ENCODE data around the gene SIAH1. TPM values are rescaled to one million over a fixed set of nuclear protein-coding genes. Genes with fewer than 3 reads are reported as not detected.

Gene SIAH1
- total RNA-seq, 2 donors from 2014 or later: 19.7 to 27.9 TPM

DNA sequence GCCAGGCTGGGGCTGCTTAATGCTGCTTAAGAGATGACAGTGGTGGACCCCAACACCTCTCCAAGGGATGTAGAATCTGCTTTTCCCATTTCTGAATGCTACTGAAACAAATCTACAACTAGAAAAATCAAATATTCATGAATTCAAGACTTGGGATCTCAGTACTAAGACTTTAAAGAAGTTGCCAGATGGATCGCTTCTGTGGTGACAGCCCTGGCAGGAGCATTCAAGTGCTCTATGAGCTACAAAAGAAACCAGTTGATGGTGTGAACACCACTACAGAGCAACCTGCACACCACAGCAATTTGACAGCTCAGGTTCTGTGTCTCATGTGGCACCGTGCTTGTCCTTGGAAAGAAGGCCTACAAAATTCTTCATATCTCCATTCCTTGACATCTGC is 42.6 kb downstream of the SIAH1 start:
- Histone ChIP-seq H3K9me3 (no peaks in the 10 kb centered on the region), H3K4me1 (no peaks in the 10 kb centered on the region), H3K4me3 (no peak overlapping the region), H3K9ac (ENCODE audit: low read depth in 2 of 2, low read length in 2 of 2) (no peak overlapping the region), H3K36me3 (no peaks in the 10 kb centered on the region), H3K27me3 (no peaks in the 10 kb centered on the region), H3K27ac (no peak overlapping the region)
- TF ChIP-seq, protein P1, sequence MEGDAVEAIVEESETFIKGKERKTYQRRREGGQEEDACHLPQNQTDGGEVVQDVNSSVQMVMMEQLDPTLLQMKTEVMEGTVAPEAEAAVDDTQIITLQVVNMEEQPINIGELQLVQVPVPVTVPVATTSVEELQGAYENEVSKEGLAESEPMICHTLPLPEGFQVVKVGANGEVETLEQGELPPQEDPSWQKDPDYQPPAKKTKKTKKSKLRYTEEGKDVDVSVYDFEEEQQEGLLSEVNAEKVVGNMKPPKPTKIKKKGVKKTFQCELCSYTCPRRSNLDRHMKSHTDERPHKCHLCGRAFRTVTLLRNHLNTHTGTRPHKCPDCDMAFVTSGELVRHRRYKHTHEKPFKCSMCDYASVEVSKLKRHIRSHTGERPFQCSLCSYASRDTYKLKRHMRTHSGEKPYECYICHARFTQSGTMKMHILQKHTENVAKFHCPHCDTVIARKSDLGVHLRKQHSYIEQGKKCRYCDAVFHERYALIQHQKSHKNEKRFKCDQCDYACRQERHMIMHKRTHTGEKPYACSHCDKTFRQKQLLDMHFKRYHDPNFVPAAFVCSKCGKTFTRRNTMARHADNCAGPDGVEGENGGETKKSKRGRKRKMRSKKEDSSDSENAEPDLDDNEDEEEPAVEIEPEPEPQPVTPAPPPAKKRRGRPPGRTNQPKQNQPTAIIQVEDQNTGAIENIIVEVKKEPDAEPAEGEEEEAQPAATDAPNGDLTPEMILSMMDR (IDR thresholded peaks at IDR 0.05): no peak
- DNase-seq: no peak
- intact Hi-C loops (cut with DNase I): no loop called here

DNA sequence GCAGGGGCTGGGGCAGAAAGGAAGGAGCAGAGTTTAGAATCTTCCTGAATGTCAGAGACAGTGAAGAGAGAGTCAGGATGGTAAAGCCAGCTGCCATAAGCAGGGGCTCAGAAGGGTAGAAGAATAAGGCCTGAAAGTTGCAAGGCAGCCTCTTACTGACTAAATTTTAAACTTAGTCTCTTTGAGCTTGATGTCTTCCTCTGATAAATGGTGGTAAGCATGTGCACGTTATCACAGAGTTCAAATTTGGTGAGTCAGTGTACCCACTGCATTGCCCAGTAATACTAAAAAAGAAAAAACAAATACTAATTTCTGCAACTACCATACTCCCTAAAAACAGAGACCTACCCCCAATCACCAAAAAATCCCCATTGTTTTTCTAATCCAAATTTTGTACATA is 45.2 kb downstream of the SIAH1 start:
- no peaks in the 10 kb centered on the region for H3K27me3 ChIP-seq
- DNase-seq: no peak
- H3K4me3 ChIP-seq: no peak overlapping the region
- intact Hi-C loops (cut with DNase I): no loop called here
- H3K9me3 ChIP-seq: no peaks in the 10 kb centered on the region
- H3K4me1 ChIP-seq: no peaks in the 10 kb centered on the region
- H3K27ac ChIP-seq: no peak overlapping the region
- TF ChIP-seq, protein P1 (IDR thresholded peaks at IDR 0.05): no peak
- H3K36me3 ChIP-seq: no peaks in the 10 kb centered on the region
- no peak overlapping the region for H3K9ac ChIP-seq (ENCODE audit: low read depth in 2 of 2, low read length in 2 of 2)

DNA sequence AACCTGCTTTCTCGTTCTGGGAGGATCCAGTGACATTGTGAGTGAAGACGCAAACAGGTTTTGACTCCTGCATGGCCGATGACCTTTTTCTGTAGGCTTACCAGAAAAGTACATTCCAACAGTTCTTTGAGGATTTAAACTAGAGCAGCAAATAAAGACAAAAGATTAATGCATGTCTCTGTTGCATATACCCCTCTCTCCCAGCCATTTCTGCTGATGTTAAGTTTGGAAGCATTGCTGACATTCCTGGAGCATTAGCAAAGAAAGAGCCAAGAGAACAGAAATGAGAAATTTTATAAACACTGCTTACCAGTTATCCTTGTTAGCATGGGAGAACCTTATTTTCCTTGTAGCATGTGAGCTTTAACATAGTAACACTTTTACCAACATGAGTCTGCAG is 49.3 kb downstream of the SIAH1 start:
- no peak for DNase-seq
- H3K36me3 ChIP-seq: no peaks in the 10 kb centered on the region
- H3K4me3 ChIP-seq: no peak overlapping the region
- no peak overlapping the region for H3K27ac ChIP-seq
- H3K9me3 ChIP-seq: no peaks in the 10 kb centered on the region
- TF ChIP-seq, protein P1 (IDR thresholded peaks at IDR 0.05): no peak
- no peaks in the 10 kb centered on the region for H3K4me1 ChIP-seq
- H3K27me3 ChIP-seq: no peaks in the 10 kb centered on the region
- intact Hi-C loops (cut with DNase I): no loop called here
- no peak overlapping the region for H3K9ac ChIP-seq (ENCODE audit: low read depth in 2 of 2, low read length in 2 of 2)

DNA sequence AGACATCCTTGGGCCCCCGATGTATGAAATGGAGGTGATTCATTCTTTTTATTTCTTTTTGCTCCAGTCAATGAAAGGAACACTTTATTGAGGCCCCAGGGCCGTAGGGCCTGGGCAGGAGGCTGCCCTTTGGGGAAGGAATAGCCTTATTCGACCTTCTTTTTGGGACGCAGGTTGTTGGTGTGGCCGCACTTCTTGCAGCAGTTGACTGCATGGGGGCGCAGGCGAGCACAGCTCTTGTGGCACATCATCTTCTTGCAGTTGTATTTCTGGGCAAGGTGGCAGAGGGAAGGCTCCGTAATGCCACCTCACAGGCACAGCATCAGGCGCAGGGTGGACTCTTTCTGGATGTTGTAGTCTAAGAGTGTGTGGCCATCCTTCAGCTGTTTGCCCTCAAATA is 50.9 kb downstream of the SIAH1 start:
- TF ChIP-seq, protein P1 (IDR thresholded peaks at IDR 0.05): no peak
- Histone ChIP-seq H3K36me3 (no peaks in the 10 kb centered on the region), H3K4me3 (no peak overlapping the region), H3K4me1 (no peaks in the 10 kb centered on the region), H3K9me3 (no peaks in the 10 kb centered on the region), H3K9ac (ENCODE audit: low read depth in 2 of 2, low read length in 2 of 2) (no peak overlapping the region), H3K27ac (no peak overlapping the region), H3K27me3 (no peaks in the 10 kb centered on the region)
- no peak for DNase-seq
- intact Hi-C loops (cut with DNase I): no loop called here

DNA sequence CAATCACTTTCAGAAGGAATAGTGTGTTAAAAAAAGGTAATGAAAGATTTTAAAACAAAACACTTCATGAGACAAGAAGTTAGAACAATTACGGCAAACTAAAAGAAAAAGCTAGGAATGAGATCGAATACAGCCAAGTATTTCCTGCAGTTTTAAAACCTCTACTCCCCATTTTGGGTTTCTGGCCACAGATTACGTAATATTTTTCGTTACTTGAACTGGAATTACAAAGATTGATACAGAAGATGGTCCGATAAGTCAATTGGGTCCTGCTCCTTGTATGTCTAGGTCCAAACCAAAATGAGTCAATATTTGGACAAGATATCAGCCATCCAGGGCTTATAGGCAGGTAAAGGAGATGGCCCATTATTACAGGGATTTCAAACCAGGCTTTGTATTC is 52.2 kb downstream of the SIAH1 start:
- no peak for DNase-seq
- intact Hi-C loops (cut with DNase I): no loop called here
- Histone ChIP-seq H3K27me3 (no peaks in the 10 kb centered on the region), H3K4me3 (no peak overlapping the region), H3K9me3 (no peaks in the 10 kb centered on the region), H3K27ac (no peak overlapping the region), H3K36me3 (no peaks in the 10 kb centered on the region), H3K9ac (ENCODE audit: low read depth in 2 of 2, low read length in 2 of 2) (no peak overlapping the region), H3K4me1 (no peaks in the 10 kb centered on the region)
- TF ChIP-seq, protein P1 (IDR thresholded peaks at IDR 0.05): no peak

DNA sequence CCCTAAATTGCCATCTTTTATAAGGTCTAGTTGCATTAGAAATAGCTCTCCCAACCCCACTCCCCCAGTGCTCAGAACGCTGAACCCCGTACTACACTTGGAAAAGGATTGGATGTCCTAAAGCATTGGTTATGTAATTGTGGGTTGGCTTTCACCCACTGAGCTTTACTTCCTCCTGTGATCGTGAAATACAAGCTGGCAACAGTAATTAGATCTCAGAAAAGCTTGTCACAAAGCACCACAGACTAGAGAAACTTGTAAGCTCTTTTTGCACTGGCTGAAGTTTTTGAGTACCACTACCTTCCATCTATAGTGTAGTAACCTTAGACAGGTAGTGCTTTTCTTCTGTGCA is 54.4 kb downstream of the SIAH1 start:
- no peak overlapping the region for H3K4me3 ChIP-seq
- H3K27ac ChIP-seq: no peak overlapping the region
- DNase-seq: no peak
- TF ChIP-seq, protein P1 (IDR thresholded peaks at IDR 0.05): no peak
- H3K9me3 ChIP-seq: no peaks in the 10 kb centered on the region
- no peaks in the 10 kb centered on the region for H3K36me3 ChIP-seq
- intact Hi-C loops (cut with DNase I): no loop called here
- H3K27me3 ChIP-seq: no peaks in the 10 kb centered on the region
- H3K4me1 ChIP-seq: no peaks in the 10 kb centered on the region
- no peak overlapping the region for H3K9ac ChIP-seq (ENCODE audit: low read depth in 2 of 2, low read length in 2 of 2)
